ENCODE results near the gene PM20D2.

PM20D2 gene

DNA sequence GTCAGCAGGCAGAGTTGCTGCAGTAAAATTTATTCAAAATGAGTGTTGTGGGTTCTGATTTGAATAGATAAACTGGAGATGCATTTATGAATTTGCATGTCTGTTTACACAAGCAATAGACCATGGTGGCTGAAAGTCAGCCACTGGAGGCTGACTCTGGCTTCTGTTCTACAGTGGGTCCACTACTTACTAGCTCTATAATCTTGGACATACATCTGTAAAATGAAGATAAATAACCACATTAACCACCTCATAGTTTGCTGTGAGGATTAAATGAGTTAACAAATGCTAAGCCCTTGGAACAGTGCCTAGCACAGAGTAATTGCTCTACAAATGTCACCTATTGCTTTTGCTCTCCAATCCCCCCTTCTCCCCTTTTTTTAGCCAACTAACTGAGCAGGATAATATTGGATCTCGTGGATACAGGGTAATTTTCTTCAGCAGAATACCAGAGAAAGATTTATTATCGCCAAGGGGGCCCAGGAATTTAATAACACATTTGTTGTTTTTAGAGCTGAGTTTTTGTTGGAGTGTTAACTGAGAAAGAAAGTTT is 1.4 kb upstream of the PM20D2 start (continued):
- TF ChIP-seq, protein P1, sequence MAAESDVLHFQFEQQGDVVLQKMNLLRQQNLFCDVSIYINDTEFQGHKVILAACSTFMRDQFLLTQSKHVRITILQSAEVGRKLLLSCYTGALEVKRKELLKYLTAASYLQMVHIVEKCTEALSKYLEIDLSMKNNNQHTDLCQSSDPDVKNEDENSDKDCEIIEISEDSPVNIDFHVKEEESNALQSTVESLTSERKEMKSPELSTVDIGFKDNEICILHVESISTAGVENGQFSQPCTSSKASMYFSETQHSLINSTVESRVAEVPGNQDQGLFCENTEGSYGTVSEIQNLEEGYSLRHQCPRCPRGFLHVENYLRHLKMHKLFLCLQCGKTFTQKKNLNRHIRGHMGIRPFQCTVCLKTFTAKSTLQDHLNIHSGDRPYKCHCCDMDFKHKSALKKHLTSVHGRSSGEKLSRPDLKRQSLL (tag by site-specific recombination; IDR thresholded peaks at IDR 0.05), result peak; percentile 87
- TF ChIP-seq ZNF600 (tag by site-specific recombination; IDR thresholded peaks at IDR 0.05) (0 out of 2 replicates have a peak, but pooled peaks have one; percentile 42), ZNF174 (tag by site-specific recombination; IDR thresholded peaks at IDR 0.05) (no peak), ZBTB20 (tag by site-specific recombination; IDR thresholded peaks at IDR 0.05) (peak; percentile 31; the same call in 1 of the 2 replicates), ZNF701 (tag by site-specific recombination; IDR thresholded peaks at IDR 0.05) (no peak), ZNF366 (tag by site-specific recombination; conservative IDR thresholded peaks at IDR 0.05) (0 out of 2 replicates have a peak, but pooled peaks have one; percentile 48), ZNF114 (tag by site-specific recombination; IDR thresholded peaks at IDR 0.05) (no peak), ZBTB48 (tag by site-specific recombination; IDR thresholded peaks at IDR 0.05) (no peak), GLIS1 (tag by site-specific recombination; IDR thresholded peaks at IDR 0.05) (peak; percentile 72), ZNF777 (tag by site-specific recombination; IDR thresholded peaks at IDR 0.05; ENCODE audit: borderline replicate concordance) (no peak), ZNF184 (tag by site-specific recombination; IDR thresholded peaks at IDR 0.05) (peak; percentile 84; the same call in 1 of the 2 replicates), EGR2 (tag by site-specific recombination; IDR thresholded peaks at IDR 0.05; ENCODE audit: low read depth) (no peak), ZNF621 (tag by site-specific recombination; IDR thresholded peaks at IDR 0.05) (no peak), ZNF266 (tag by site-specific recombination; IDR thresholded peaks at IDR 0.05; ENCODE audit: low read depth) (no peak), ZXDB (tag by site-specific recombination; IDR thresholded peaks at IDR 0.05) (peak; percentile 78), ZNF658 (tag by site-specific recombination; IDR thresholded peaks at IDR 0.05) (no peak), ZNF629 (tag by site-specific recombination; IDR thresholded peaks at IDR 0.05) (peak; percentile 84), ZEB2 (tag by site-specific recombination; IDR thresholded peaks at IDR 0.05) (peak; percentile 80; the same call in 1 of the 2 replicates), ZNF138 (tag by site-specific recombination; IDR thresholded peaks at IDR 0.05; ENCODE audit: borderline replicate concordance) (no peak), ZNF37A (tag by site-specific recombination; IDR thresholded peaks at IDR 0.05) (no peak), MEIS1 (CRISPR knock-in tag; IDR thresholded peaks at IDR 0.05; ENCODE audit: borderline replicate concordance) (no peak)
- TF ChIP-seq, protein P2, sequence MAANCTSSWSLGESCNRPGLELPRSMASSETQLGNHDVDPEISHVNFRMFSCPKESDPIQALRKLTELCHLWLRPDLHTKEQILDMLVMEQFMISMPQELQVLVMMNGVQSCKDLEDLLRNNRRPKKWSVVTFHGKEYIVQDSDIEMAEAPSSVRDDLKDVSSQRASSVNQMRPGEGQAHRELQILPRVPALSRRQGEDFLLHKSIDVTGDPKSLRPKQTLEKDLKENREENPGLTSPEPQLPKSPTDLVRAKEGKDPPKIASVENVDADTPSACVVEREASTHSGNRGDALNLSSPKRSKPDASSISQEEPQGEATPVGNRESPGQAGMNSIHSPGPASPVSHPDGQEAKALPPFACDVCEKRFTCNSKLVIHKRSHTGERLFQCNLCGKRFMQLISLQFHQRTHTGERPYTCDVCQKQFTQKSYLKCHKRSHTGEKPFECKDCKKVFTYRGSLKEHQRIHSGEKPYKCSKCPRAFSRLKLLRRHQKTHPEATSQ (tag by site-specific recombination; IDR thresholded peaks at IDR 0.05), result no peak
- TF ChIP-seq, protein P3, sequence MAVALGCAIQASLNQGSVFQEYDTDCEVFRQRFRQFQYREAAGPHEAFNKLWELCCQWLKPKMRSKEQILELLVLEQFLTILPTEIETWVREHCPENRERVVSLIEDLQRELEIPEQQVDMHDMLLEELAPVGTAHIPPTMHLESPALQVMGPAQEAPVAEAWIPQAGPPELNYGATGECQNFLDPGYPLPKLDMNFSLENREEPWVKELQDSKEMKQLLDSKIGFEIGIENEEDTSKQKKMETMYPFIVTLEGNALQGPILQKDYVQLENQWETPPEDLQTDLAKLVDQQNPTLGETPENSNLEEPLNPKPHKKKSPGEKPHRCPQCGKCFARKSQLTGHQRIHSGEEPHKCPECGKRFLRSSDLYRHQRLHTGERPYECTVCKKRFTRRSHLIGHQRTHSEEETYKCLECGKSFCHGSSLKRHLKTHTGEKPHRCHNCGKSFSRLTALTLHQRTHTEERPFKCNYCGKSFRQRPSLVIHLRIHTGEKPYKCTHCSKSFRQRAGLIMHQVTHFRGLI (tag by site-specific recombination; IDR thresholded peaks at IDR 0.05), result peak; percentile 40; the same call in 1 of the 2 replicates
- TF ChIP-seq, protein P4, sequence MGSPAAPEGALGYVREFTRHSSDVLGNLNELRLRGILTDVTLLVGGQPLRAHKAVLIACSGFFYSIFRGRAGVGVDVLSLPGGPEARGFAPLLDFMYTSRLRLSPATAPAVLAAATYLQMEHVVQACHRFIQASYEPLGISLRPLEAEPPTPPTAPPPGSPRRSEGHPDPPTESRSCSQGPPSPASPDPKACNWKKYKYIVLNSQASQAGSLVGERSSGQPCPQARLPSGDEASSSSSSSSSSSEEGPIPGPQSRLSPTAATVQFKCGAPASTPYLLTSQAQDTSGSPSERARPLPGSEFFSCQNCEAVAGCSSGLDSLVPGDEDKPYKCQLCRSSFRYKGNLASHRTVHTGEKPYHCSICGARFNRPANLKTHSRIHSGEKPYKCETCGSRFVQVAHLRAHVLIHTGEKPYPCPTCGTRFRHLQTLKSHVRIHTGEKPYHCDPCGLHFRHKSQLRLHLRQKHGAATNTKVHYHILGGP (tag by site-specific recombination; IDR thresholded peaks at IDR 0.05), result no peak
- TF ChIP-seq, protein P5, sequence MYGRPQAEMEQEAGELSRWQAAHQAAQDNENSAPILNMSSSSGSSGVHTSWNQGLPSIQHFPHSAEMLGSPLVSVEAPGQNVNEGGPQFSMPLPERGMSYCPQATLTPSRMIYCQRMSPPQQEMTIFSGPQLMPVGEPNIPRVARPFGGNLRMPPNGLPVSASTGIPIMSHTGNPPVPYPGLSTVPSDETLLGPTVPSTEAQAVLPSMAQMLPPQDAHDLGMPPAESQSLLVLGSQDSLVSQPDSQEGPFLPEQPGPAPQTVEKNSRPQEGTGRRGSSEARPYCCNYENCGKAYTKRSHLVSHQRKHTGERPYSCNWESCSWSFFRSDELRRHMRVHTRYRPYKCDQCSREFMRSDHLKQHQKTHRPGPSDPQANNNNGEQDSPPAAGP (tag by site-specific recombination; IDR thresholded peaks at IDR 0.05), result no peak
- TF ChIP-seq, protein P6, sequence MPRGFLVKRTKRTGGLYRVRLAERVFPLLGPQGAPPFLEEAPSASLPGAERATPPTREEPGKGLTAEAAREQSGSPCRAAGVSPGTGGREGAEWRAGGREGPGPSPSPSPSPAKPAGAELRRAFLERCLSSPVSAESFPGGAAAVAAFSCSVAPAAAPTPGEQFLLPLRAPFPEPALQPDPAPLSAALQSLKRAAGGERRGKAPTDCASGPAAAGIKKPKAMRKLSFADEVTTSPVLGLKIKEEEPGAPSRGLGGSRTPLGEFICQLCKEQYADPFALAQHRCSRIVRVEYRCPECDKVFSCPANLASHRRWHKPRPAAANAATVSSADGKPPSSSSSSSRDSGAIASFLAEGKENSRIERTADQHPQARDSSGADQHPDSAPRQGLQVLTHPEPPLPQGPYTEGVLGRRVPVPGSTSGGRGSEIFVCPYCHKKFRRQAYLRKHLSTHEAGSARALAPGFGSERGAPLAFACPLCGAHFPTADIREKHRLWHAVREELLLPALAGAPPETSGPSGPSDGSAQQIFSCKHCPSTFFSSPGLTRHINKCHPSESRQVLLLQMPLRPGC (tag by site-specific recombination; IDR thresholded peaks at IDR 0.05), result peak; percentile 93
- TF ChIP-seq, protein P7, sequence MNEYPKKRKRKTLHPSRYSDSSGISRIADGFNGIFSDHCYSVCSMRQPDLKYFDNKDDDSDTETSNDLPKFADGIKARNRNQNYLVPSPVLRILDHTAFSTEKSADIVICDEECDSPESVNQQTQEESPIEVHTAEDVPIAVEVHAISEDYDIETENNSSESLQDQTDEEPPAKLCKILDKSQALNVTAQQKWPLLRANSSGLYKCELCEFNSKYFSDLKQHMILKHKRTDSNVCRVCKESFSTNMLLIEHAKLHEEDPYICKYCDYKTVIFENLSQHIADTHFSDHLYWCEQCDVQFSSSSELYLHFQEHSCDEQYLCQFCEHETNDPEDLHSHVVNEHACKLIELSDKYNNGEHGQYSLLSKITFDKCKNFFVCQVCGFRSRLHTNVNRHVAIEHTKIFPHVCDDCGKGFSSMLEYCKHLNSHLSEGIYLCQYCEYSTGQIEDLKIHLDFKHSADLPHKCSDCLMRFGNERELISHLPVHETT (tag by site-specific recombination; IDR thresholded peaks at IDR 0.05), result peak; percentile 84
- TF ChIP-seq, protein P8, sequence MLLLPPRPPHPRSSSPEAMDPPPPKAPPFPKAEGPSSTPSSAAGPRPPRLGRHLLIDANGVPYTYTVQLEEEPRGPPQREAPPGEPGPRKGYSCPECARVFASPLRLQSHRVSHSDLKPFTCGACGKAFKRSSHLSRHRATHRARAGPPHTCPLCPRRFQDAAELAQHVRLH (tag by site-specific recombination; IDR thresholded peaks at IDR 0.05), result peak; percentile 57; the same call in 1 of the 2 replicates
- TF ChIP-seq, protein P9, sequence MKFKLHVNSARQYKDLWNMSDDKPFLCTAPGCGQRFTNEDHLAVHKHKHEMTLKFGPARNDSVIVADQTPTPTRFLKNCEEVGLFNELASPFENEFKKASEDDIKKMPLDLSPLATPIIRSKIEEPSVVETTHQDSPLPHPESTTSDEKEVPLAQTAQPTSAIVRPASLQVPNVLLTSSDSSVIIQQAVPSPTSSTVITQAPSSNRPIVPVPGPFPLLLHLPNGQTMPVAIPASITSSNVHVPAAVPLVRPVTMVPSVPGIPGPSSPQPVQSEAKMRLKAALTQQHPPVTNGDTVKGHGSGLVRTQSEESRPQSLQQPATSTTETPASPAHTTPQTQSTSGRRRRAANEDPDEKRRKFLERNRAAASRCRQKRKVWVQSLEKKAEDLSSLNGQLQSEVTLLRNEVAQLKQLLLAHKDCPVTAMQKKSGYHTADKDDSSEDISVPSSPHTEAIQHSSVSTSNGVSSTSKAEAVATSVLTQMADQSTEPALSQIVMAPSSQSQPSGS (tag by site-specific recombination; IDR thresholded peaks at IDR 0.05; ENCODE audit: low read depth), result no peak
